Upper lobe of left lung (tissue), 6 donors: ENCODE data around the gene PAM. TPM values are rescaled to one million over a fixed set of nuclear protein-coding genes. Genes with fewer than 3 reads are reported as not detected.

Source experiments
- ATAC-seq, 2 donors: fragments of 200-7000 bp; cut with Tn5 transposase; one replicate each; pipeline ENCODE4 v1.9.1; 2022; ENCODE audit warnings: mild to moderate bottlenecking in 2 of 2, moderate library complexity in 2 of 2; ENCODE audit not compliant: low FRiP score in 2 of 2
- DNase-seq, 2 donors: peaks; one replicate each; pipeline ENCODE4 v3.0.0-alpha.2; 2019 to 2020
- H3K27ac ChIP-seq, 4 donors: fragments of 200-600 bp; sonication (generic); one replicate each; pipeline ENCODE4 v1.5.1; 2016 to 2019
- H3K27me3 ChIP-seq, 4 donors: fragments of 200-600 bp; sonication (generic); one replicate each; pipeline ENCODE4 v1.5.1; 2017 to 2019
- H3K36me3 ChIP-seq, 4 donors: fragments of 200-600 bp; sonication (generic); one replicate each; pipeline ENCODE4 v1.5.1; 2016 to 2019
- H3K4me1 ChIP-seq, 4 donors: fragments of 200-600 bp; sonication (generic); one replicate each; pipeline ENCODE4 v1.5.1; 2018 to 2019
- H3K4me3 ChIP-seq, 4 donors: fragments of 200-600 bp; sonication (generic); one replicate each; pipeline ENCODE4 v1.5.1; 2017 to 2019; ENCODE audit warnings: mild to moderate bottlenecking in 2 of 4, moderate library complexity in 1 of 4
- H3K9me3 ChIP-seq, 4 donors: fragments of 200-600 bp; sonication (generic); one replicate each; pipeline ENCODE4 v1.5.1; 2018 to 2019
- CTCF ChIP-seq, 6 experiments: fragments of 450-650 bp in 4 of 6; fragments of 200-600 bp in 2 of 6; sonication (generic) in 2 of 6; IDR thresholded peaks; one replicate each; pipeline ENCODE4 v1.5.1; 2016 to 2019; ENCODE audit warnings: antibody characterized with exemption in 6 of 6
- EP300 ChIP-seq, 4 donors: sonication (generic); formaldehyde crosslinking; IDR thresholded peaks; one replicate each; pipeline ENCODE4 v1.5.1; 2017; ENCODE audit warnings: antibody characterized with exemption in 4 of 4, control low read depth in 2 of 4
- POLR2A ChIP-seq, 4 donors: fragments of 450-650 bp; IDR thresholded peaks; one replicate each; pipeline ENCODE4 v1.5.1; 2016 to 2017; ENCODE audit warnings: antibody characterized with exemption in 4 of 4, mild to moderate bottlenecking in 2 of 4
- POLR2AphosphoS5 ChIP-seq, 2 donors: sonication (generic); formaldehyde crosslinking; IDR thresholded peaks; one replicate each; pipeline ENCODE4 v1.5.1; 2017; ENCODE audit warnings: antibody characterized with exemption in 2 of 2
- WGBS, 2 donors: methylation state at CpG; one replicate each; pipeline ENCODE4 v1.1.5; 2017 to 2018; 5-methylcytosine and 5-hydroxymethylcytosine counted together
- total RNA-seq, 6 donors: library from RNA; depleted of rRNA in 4 of 6; stranded (reverse); fragments of >200 nt in 4 of 6; gene quantifications; one replicate each; pipeline versions ENCODE4 v1.1.0 to v1.2.1, GENCODE V29; 2016 to 2021
- donor health status: DM: no; HTN: no; CAD: no; lungs with moderate emphysema.
- donor health status: DM: no; HTN: yes; CAD: no; lungs with severe emphysema.

Gene PAM
- total RNA-seq, 6 donors from 2014 or later: 91.1 to 428 (median 212) TPM

DNA sequence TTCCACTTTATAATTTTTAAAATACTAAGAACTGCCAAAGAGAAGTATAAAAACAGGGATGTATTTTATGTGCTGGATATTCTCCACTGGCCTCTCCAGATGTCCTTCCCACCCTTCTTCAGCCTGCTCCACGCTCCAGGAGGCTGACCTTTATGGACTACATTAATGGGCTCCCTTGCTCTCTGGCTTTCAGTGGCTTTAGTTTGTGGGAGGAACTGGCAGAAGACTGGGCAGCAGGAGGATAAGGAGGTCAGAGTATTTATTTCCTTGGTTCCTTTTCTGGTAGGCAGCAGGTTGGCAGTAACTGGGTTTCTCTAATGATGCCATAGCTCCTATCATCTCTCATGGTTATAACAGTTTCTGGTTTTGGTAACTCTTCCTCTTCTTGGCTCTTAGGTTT, 133.9 kb downstream of the PAM start:
- Histone ChIP-seq H3K27me3 (no peaks in the 10 kb centered on the region), H3K4me3 (no peak overlapping the region), H3K27ac (no peak overlapping the region), H3K4me1 (no peaks in the 10 kb centered on the region), H3K9me3 (no peaks in the 10 kb centered on the region), H3K36me3 (no peaks in the 10 kb centered on the region)
- WGBS, 2 donors: 93 to 94% methylated on average over 1 of the region's 1 CpG
- DNase-seq: no peak
- TF ChIP-seq EP300 (IDR thresholded peaks at IDR 0.05) (no peak), CTCF (IDR thresholded peaks at IDR 0.05) (no peak), POLR2AphosphoS5 (IDR thresholded peaks at IDR 0.05) (no peak)
- ATAC-seq: no peak

GRCh38 chr5:102890133-102890532, 135.0 kb downstream of the PAM start:
- 96 to 97% methylated on average over 3 of the region's 3 CpGs for WGBS, 2 donors
- no peaks in the 10 kb centered on the region for H3K4me1 ChIP-seq
- H3K9me3 ChIP-seq: no peaks in the 10 kb centered on the region
- no peak for TF ChIP-seq POLR2A (IDR thresholded peaks at IDR 0.05)
- TF ChIP-seq CTCF (IDR thresholded peaks at IDR 0.05): no peak
- TF ChIP-seq EP300 (IDR thresholded peaks at IDR 0.05): no peak
- TF ChIP-seq POLR2AphosphoS5 (IDR thresholded peaks at IDR 0.05): no peak
- H3K27ac ChIP-seq: no peak overlapping the region
- no peak for ATAC-seq
- DNase-seq: no peak
- H3K4me3 ChIP-seq: no peak overlapping the region
- no peaks in the 10 kb centered on the region for H3K36me3 ChIP-seq
- no peaks in the 10 kb centered on the region for H3K27me3 ChIP-seq

GRCh38 chr5:102891175-102891574, 136.1 kb downstream of the PAM start:
- Histone ChIP-seq H3K4me3 (no peak overlapping the region), H3K4me1 (no peaks in the 10 kb centered on the region), H3K27ac (no peak overlapping the region), H3K27me3 (no peaks in the 10 kb centered on the region), H3K9me3 (no peaks in the 10 kb centered on the region), H3K36me3 (no peaks in the 10 kb centered on the region)
- no peak for ATAC-seq
- WGBS, 2 donors: 78 to 81% methylated on average over 3 of the region's 3 CpGs
- DNase-seq: no peak
- TF ChIP-seq POLR2AphosphoS5 (IDR thresholded peaks at IDR 0.05) (no peak), CTCF (IDR thresholded peaks at IDR 0.05) (no peak)

- WGBS, 2 donors: 93 to 99% methylated on average over 3 of the region's 3 CpGs
- no peak overlapping the region for H3K27ac ChIP-seq
- no peak for TF ChIP-seq POLR2A (IDR thresholded peaks at IDR 0.05)
- TF ChIP-seq POLR2AphosphoS5 (IDR thresholded peaks at IDR 0.05): no peak
- TF ChIP-seq CTCF (IDR thresholded peaks at IDR 0.05): no peak
- no peak for TF ChIP-seq EP300 (IDR thresholded peaks at IDR 0.05)
- no peaks in the 10 kb centered on the region for H3K36me3 ChIP-seq
- H3K27me3 ChIP-seq: no peaks in the 10 kb centered on the region
- H3K4me1 ChIP-seq: no peaks in the 10 kb centered on the region
- no peak for ATAC-seq
- H3K9me3 ChIP-seq: no peaks in the 10 kb centered on the region
- no peak overlapping the region for H3K4me3 ChIP-seq
- DNase-seq: no peak
Measured at GRCh38 chr5:102893942-102894341, 138.8 kb downstream of the PAM start.

DNA sequence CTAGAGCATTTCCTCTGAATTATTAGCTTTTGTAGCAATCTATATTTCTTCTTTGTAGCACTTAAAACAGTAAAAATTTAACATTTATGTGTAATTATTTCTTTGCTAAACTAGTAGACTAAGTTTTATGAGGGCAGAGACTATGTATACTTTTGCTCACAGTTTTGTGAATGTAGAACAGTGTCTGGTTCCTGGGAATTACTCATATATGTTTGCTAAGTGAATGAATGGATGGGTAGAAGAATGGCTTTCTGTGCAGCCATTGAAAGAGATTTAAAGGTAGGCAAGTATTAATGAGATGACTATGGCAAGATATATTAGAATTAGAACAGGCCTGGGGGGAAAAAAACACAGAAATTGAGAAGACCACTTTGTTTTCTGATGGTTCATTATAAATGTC, 140.1 kb downstream of the PAM start:
- ATAC-seq: no peak
- Histone ChIP-seq H3K4me1 (no peaks in the 10 kb centered on the region), H3K9me3 (no peaks in the 10 kb centered on the region), H3K4me3 (no peak overlapping the region), H3K27me3 (no peaks in the 10 kb centered on the region), H3K36me3 (no peaks in the 10 kb centered on the region), H3K27ac (no peak overlapping the region)
- TF ChIP-seq POLR2AphosphoS5 (IDR thresholded peaks at IDR 0.05) (no peak), POLR2A (IDR thresholded peaks at IDR 0.05) (no peak), CTCF (IDR thresholded peaks at IDR 0.05) (no peak), EP300 (IDR thresholded peaks at IDR 0.05) (no peak)
- no peak for DNase-seq
